Measurements from ENCODE around the gene IRX4.

GRCh38 chr5:1880377-1881025 lies 2.2 kb downstream of the IRX4 start:
- TF ChIP-seq ELF4 (IDR thresholded peaks at IDR 0.05) = no peak
- TF ChIP-seq BHLHE40 (IDR thresholded peaks at IDR 0.05; ENCODE audit: borderline replicate concordance) = no peak
- no peak for TF ChIP-seq TARDBP (IDR thresholded peaks at IDR 0.05)
- no peak for TF ChIP-seq NFRKB (IDR thresholded peaks at IDR 0.05)
- no peak for TF ChIP-seq FOXM1 (IDR thresholded peaks at IDR 0.05; ENCODE audit: borderline replicate concordance)
- TF ChIP-seq FOXK2 (IDR thresholded peaks at IDR 0.05) = no peak
- no peak for TF ChIP-seq SP1 (IDR thresholded peaks at IDR 0.05)
- no peak for TF ChIP-seq ZNF384 (IDR thresholded peaks at IDR 0.05)
- TF ChIP-seq L3MBTL2 (conservative IDR thresholded peaks at IDR 0.05) = no peak
- TF ChIP-seq HDGF (IDR thresholded peaks at IDR 0.05; ENCODE audit: borderline replicate concordance) = no peak
- no peak for TF ChIP-seq CTBP1 (IDR thresholded peaks at IDR 0.05; ENCODE audit: borderline replicate concordance)
- no peak for TF ChIP-seq ARNT (IDR thresholded peaks at IDR 0.05)
- TF ChIP-seq FOXA1 (IDR thresholded peaks at IDR 0.05) = no peak
- TF ChIP-seq PKNOX1 (IDR thresholded peaks at IDR 0.05) = no peak
